ENCODE results near the gene LOC101059915.

The LOC101059915 gene

DNA sequence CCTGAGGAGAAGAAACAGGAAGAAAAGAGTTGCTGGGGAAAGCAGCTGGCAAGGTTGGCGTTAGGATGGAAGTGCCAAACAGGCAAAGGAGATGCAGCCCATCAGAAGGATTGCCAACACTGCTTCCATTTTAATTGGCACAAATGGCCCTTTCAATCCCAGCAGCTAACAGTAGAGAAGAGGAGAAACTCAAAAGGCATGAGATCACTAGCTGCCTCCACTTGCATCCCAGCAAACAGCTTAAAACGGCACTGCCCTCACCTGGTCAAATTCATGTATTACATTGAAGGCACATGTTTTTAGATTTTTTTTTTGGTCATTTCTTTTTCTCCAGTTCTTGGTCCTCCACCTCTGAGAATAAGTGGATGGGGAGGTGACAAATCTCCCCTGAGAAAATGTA, 14.9 kb upstream of the LOC101059915 start:
- no peak for TF ChIP-seq JUN (CRISPR knock-in tag; IDR thresholded peaks at IDR 0.05)
- TF ChIP-seq, protein P1, sequence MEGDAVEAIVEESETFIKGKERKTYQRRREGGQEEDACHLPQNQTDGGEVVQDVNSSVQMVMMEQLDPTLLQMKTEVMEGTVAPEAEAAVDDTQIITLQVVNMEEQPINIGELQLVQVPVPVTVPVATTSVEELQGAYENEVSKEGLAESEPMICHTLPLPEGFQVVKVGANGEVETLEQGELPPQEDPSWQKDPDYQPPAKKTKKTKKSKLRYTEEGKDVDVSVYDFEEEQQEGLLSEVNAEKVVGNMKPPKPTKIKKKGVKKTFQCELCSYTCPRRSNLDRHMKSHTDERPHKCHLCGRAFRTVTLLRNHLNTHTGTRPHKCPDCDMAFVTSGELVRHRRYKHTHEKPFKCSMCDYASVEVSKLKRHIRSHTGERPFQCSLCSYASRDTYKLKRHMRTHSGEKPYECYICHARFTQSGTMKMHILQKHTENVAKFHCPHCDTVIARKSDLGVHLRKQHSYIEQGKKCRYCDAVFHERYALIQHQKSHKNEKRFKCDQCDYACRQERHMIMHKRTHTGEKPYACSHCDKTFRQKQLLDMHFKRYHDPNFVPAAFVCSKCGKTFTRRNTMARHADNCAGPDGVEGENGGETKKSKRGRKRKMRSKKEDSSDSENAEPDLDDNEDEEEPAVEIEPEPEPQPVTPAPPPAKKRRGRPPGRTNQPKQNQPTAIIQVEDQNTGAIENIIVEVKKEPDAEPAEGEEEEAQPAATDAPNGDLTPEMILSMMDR (CRISPR knock-in tag; IDR thresholded peaks at IDR 0.05), result peak; percentile 71
- TF ChIP-seq ETV5 (CRISPR knock-in tag; IDR thresholded peaks at IDR 0.05; ENCODE audit: borderline replicate concordance), result no peak
- TF ChIP-seq SMC3 (IDR thresholded peaks at IDR 0.05; ENCODE audit: low read length), result peak; percentile 61; the same call in 1 of the 2 replicates
- TF ChIP-seq, protein P2, sequence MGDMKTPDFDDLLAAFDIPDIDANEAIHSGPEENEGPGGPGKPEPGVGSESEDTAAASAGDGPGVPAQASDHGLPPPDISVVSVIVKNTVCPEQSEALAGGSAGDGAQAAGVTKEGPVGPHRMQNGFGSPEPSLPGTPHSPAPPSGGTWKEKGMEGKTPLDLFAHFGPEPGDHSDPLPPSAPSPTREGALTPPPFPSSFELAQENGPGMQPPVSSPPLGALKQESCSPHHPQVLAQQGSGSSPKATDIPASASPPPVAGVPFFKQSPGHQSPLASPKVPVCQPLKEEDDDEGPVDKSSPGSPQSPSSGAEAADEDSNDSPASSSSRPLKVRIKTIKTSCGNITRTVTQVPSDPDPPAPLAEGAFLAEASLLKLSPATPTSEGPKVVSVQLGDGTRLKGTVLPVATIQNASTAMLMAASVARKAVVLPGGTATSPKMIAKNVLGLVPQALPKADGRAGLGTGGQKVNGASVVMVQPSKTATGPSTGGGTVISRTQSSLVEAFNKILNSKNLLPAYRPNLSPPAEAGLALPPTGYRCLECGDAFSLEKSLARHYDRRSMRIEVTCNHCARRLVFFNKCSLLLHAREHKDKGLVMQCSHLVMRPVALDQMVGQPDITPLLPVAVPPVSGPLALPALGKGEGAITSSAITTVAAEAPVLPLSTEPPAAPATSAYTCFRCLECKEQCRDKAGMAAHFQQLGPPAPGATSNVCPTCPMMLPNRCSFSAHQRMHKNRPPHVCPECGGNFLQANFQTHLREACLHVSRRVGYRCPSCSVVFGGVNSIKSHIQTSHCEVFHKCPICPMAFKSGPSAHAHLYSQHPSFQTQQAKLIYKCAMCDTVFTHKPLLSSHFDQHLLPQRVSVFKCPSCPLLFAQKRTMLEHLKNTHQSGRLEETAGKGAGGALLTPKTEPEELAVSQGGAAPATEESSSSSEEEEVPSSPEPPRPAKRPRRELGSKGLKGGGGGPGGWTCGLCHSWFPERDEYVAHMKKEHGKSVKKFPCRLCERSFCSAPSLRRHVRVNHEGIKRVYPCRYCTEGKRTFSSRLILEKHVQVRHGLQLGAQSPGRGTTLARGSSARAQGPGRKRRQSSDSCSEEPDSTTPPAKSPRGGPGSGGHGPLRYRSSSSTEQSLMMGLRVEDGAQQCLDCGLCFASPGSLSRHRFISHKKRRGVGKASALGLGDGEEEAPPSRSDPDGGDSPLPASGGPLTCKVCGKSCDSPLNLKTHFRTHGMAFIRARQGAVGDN (CRISPR knock-in tag; IDR thresholded peaks at IDR 0.05), result no peak
- TF ChIP-seq STAG1 (CRISPR knock-in tag; IDR thresholded peaks at IDR 0.05), result peak; percentile 80
- no peak for TF ChIP-seq YEATS4 (CRISPR knock-in tag; IDR thresholded peaks at IDR 0.05; ENCODE audit: borderline replicate concordance)
- 0 out of 2 replicates have a peak, but pooled peaks have one; percentile 22 for TF ChIP-seq ZNF7 (CRISPR knock-in tag; IDR thresholded peaks at IDR 0.05)
- no peak for TF ChIP-seq ZSCAN25 (CRISPR knock-in tag; IDR thresholded peaks at IDR 0.05)
- no peak for TF ChIP-seq TP53 (CRISPR knock-in tag; conservative IDR thresholded peaks at IDR 0.05)
- TF ChIP-seq, protein P3, sequence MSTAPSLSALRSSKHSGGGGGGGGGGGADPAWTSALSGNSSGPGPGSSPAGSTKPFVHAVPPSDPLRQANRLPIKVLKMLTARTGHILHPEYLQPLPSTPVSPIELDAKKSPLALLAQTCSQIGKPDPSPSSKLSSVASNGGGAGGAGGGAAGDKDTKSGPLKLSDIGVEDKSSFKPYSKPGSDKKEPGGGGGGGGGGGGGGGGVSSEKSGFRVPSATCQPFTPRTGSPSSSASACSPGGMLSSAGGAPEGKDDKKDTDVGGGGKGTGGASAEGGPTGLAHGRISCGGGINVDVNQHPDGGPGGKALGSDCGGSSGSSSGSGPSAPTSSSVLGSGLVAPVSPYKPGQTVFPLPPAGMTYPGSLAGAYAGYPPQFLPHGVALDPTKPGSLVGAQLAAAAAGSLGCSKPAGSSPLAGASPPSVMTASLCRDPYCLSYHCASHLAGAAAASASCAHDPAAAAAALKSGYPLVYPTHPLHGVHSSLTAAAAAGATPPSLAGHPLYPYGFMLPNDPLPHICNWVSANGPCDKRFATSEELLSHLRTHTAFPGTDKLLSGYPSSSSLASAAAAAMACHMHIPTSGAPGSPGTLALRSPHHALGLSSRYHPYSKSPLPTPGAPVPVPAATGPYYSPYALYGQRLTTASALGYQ (CRISPR knock-in tag; IDR thresholded peaks at IDR 0.05), result no peak

More for the DNA sequence above, 14.9 kb upstream of the LOC101059915 start:
- POLR2A ChIA-PET, result no interaction called here
- ATAC-seq (peak; percentile 58; the same call in 2 of the 3 replicates), FAIRE-seq (peak; percentile 98), DNase-seq (ENCODE audit: low spot score) (peak; percentile 31)
- no peaks in the 10 kb centered on the region for H3K79me2 ChIP-seq (ENCODE audit: insufficient read depth, low read length)
- 0 out of 5 replicates have a peak, but pooled peaks cover 0 to 3% of the 10 kb centered on the region in 2 experiments for H3K27me3 ChIP-seq (ENCODE audit: control insufficient read depth in 1 of 2, insufficient read depth in 2 of 2, low read length in 2 of 2)
- H3K4me2 ChIP-seq (ENCODE audit: low read depth, low read length), result no peak overlapping the region
- CTCF ChIA-PET (ENCODE audit: low intra/inter-chr PET ratio, low total read pairs), result interaction anchor here (1.0 to 1.7 kb wide), 2 partner anchors 35 to 89 kb away, joined by 3 to 6 read pairs; no protein-coding TSS in a partner anchor
- no peak overlapping the region for H2AFZ ChIP-seq (ENCODE audit: low read length)
- intact Hi-C loops (cut with micrococcal nuclease; ENCODE audit: unreplicated experiment) (loop anchor here (5.0 kb wide), 1 partner anchor 80 kb away; no protein-coding TSS in a partner anchor), in situ Hi-C loops (cut with HindIII; ENCODE audit: extremely low pct_ligation_motif_present, low pct_unique_long_range_greater_than_20kb) (no loop called here)
- H3K9ac ChIP-seq (ENCODE audit: insufficient read depth, low read depth, low read length), result no peak overlapping the region
- no peaks in the 10 kb centered on the region for H3K9me3 ChIP-seq (ENCODE audit: low read length)
- H3K36me3 ChIP-seq (replicated peaks in 1 of 2; ENCODE audit: control insufficient read depth in 1 of 2, insufficient read depth in 2 of 2, low read length in 2 of 2), result no peaks in the 10 kb centered on the region
- H3K4me3 ChIP-seq (replicated peaks in 1 of 3; ENCODE audit: insufficient read depth in 1 of 3, low read depth in 2 of 3, low read length in 3 of 3), result no peak overlapping the region
- no peaks in the 10 kb centered on the region for H3K4me1 ChIP-seq (ENCODE audit: insufficient read depth, low read length)
- H3K27ac ChIP-seq (ENCODE audit: extremely low read length, insufficient read depth, low read length), result no peak overlapping the region
- no TSS peak for BruUV-seq (replicated peaks)
- H4K20me1 ChIP-seq (ENCODE audit: insufficient read depth, low read length), result no peaks in the 10 kb centered on the region
- WGBS (ENCODE audit: low lambda C conversion rate), result no CpG with 5 or more reads among the region's 2 CpGs
